Activated CD4-positive, alpha-beta T cell treated with anti-CD3 and anti-CD28 coated beads, Interleukin-10, Interleukin-2, amounts not matched to agents 100 ng/mL and 50 ng/mL, durations not matched to agents 16 hours and 8 hours (primary cell): ENCODE data around the gene NPAP1.
"Not testable (repeated sequence)": the region's sequence is repeated elsewhere in the genome, so short reads cannot be mapped to it uniquely, and the experiment has no call there.

Source experiments
- DNase-seq: peaks from one replicate; pipeline ENCODE4 v3.0.0-alpha.2; 2020

Gene NPAP1

DNA sequence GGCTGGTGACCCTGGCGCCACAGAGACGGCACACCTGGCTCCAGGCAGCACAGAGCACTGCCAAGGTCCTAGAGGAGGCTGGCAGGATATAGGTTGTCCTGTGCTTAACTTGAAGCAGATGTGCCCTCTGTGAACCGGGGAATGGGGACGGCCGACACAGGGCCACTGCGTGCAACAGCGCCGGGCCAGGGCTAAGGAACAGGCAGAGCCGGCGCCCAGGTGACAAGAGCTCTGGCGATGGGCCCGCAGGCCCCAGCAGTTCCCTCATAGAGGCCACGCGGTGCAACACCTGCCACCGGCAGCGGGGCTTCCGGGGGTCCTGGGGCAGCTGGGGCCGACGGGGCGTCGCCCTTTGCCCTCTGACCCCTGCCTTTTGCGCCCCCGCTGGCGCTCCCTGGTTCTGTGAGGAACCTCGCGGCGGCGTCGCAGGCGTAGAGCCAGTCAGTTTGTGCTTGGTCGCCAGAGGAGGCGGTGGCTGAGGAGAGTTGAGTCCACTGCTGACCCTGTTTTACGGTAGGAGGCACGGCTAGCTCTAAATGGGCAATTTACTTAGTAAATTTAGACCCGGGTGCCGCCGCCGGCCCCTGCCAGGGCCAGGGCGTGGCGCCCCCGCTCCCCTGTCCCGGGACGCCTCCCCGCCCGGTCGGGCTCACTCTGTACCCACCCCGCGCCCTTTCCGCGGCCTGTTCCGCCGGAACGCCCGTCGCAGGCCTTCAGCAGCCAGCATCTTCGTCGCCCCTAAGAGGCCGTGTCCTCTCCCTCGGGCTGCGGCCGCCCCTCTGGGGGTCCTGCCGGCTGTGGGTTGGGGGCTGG lies at the start of gene NPAP1:
Gene NPAP1 (plus strand): TSS at position 444 of the 813 bp plus-strand sequence. CDS start 93 bp downstream, at position 537.
- DNase-seq: no peak

- DNase-seq: no peak
Measured at GRCh38 chr15:24627443-24627842, 48.1 kb upstream of the NPAP1 start.

DNA sequence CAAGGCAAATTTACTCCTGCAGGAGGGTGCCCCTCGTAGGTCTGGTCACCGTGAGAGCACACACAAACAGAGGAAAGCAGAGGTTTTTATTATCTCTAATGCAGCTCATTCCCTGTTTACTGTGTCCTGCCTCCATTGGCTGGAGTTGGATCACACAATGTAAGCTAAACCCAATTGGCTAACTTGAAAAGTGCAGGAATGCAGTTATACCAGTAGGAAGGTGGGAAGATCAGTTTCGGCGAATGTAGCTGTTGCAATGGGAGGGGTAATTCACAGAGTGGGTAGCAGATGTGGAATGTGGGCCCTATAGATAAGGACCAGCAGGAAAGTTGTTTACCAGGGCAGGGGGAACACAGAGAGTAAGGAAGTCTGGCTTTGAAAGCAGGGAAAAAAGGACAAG lies 42.5 kb upstream of the NPAP1 start:
- no peak for DNase-seq

DNA sequence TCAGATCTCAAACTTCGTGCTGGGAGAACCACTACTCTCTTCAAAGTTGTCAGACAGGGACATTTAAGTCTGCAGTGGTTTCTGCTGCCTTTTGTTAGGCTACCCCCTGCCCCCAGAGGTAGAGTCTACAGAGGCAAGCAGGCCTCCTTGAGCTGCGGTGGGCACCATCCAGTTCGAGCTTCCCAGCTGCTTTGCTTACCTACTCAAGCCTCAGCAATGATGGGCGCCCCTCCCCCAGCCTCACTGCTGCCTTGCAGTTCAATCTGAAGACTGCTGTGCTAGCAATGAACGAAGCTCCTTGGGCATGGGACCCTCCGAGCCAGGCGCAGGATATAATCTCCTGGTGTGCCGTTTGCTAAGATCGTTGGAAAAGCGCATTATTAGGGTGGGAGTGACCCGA lies 36.2 kb upstream of the NPAP1 start:
- DNase-seq: not testable (repeated sequence)

DNA sequence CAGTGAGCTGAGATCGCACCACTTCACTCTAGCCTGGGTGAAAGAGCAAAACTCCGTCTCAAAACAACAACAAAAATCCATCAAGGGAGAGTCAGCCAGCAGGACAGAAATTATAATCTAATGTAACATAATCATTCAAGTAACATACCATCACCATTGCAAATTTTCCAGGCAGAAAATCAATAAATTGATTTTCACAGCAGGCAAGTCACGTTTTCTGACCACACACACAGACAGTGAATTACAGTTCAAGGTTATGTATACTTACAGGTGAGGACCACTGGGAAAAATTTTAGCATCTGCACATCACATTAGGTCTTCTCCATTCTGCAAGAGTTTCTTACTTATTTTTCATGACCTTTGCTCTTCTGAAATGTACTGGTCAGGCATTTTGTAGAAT lies 29.9 kb upstream of the NPAP1 start:
- no peak for DNase-seq

- no peak for DNase-seq
Measured at GRCh38 chr15:24659622-24660021, 16.0 kb upstream of the NPAP1 start.

DNA sequence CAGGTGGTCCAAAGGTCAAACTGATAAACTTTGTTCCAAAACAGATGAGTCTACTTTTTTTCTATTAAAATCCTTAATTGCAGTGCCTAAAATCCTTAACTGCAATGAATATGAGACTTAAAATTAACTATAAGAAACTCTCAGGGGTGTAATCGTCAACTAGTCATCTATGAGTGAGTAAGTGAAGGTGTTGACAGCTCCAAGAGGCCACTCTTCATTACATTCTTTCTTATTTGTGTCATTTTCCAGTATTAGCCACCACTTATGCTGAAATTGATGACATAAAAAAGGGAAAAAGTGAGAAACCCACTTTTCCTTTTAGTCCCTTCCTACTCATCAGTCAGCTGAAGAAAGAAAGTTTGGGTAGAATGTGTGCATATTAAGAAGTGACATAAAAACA lies 12.6 kb upstream of the NPAP1 start:
- DNase-seq: no peak

DNA sequence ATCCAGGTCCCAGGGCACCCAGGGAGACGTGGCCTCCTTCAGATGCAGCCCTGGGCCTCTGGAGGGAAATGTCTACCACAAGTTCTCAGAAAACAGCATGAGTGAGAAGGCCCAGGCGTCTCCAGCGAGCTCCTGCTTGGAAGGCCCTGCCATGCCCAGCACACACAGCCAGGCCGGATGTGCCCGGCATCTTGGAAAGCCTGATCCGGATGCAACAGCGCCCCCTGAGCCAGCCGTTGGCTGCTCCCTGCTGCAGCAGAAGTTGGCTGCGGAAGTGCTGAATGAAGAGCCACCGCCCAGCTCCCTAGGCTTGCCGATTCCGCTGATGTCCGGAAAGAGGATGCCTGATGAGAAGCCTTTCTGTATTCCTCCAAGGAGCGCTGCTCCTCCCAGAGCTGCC lies 856 bp downstream of the NPAP1 start:
- DNase-seq: no peak

DNA sequence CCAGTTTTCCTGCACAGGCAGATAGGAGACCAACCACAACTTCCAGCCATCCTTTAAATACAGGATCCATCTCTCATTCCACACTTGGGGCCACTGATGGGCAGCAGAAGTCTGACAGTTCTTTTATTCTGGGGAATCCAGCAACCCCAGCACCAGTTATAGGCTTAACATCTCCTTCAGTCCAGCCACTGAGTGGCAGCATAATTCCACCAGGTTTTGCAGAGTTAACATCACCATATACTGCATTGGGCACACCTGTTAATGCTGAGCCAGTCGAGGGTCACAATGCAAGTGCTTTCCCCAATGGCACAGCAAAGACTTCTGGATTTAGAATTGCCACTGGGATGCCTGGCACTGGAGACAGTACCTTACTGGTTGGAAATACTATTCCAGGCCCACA lies 2.9 kb downstream of the NPAP1 start:
- DNase-seq: no peak

DNA sequence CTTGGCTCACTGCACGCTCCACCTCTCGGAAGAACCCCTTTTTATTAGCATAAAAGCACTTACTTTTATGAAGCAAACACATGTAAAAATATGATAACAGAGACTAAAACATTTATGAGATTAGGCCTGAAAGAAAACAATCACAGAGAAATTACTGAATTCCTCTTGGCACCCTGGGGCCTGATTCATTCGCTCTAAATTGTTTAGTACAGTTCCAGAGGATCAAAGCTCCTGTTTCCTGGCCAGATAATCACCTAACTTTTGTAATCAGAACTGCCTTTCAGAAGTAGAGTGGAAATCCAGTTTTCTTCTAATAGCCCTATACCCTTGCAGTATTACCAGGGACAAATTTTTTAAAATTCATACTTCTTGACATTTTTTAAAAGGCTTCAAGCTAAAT lies 6.4 kb downstream of the NPAP1 start:
- no peak for DNase-seq

- not testable (repeated sequence) for DNase-seq
Measured at GRCh38 chr15:24682905-24683304, 7.3 kb downstream of the NPAP1 start.

DNA sequence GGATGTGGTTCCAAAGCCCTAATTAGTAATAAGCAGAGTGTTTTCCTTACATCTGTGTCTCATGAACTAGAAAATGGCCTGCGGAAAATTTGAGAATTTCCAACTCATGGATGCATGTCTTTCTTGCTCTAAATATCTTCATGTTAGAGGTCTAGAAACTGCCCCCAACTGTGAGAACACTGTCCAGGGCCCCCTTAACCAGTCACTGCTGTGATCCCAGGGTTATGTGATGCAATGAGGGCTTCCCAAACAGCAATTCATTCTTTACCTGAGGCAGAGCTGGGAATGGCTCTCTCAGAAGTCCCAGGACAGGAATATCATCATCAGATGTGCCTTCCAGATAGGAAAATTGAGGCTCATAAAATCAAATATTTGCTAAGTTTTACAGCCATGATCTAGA lies 8.2 kb downstream of the NPAP1 start:
- DNase-seq: no peak

DNA sequence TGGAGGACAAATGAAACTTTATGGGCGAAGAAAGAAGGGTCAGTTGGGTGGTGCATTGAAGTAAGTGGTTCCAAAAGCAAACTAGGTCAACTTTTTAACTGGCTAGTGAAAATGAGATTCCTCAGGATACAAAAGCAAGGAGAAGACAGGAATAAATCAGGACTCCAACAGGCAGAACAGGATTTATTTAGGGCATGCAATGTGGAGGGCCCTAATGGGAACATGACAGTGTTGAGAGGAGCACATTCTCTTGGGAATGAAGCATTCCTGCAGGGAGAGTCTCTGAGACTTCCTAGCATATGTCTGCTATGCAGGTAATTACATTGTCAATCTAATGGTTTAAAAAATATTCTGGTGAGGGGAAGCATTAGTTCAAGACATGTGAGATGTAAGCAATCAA lies 8.7 kb downstream of the NPAP1 start:
- no peak for DNase-seq

- no peak for DNase-seq
Measured at GRCh38 chr15:24696201-24696600, 20.6 kb downstream of the NPAP1 start.

DNA sequence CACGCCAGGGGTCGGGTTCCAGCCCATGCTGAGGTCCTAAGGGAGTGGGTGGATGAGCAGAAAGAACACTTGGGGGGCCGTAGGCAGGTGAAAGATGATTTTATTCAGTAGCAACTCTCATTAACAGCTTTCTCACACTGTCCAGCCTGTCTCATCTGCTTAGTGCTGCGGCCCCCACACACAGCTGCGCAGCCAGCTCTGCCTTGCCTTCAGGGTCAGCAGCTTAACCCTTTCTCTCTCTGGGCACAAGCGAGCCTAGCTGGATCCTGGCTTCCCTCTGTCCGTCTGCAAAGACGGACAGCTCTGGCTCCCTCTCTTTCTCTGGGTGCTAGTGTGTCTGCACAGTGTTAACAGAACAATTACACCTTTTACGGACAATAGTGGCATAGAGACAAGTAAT lies 21.3 kb downstream of the NPAP1 start:
- no peak for DNase-seq

DNA sequence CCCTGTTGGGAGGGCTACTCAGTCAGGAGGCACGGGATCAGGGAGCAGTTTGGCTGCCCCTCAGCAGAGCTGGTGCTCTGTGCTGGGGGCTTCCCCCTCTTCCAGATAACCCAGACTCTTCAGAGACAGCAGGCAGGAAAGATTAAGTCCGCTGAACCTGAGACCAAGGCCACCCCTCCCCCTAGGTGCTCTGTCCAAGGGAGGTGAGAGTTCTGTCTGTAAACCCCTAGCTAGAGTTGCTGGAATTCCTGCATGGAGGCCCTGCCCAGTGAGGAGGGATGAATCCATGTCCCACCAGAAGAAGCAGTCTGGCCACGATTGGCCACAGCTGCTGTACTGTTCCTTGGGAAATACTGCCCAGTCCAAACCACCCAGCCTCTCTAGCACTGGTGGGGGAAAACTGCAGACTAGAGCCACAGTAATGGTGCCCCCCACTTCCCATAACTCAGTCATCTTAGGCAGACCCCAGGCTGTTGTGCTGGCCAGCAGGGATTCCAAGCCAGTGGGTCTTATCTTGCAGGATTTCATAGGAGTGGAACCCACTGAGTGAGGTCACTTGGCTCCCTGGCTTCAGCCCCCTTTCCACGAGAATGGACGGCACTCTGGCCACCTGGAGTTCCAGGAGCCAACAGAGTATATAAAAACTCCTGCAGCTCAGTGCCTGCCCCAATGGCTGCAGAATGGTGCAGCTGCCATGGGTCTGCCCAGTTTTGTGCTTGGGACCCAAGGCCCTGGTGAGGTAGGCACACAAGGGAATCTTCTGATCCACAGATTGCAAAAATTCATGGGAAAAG lies 42.9 kb downstream of the NPAP1 start:
- DNase-seq: no peak

DNA sequence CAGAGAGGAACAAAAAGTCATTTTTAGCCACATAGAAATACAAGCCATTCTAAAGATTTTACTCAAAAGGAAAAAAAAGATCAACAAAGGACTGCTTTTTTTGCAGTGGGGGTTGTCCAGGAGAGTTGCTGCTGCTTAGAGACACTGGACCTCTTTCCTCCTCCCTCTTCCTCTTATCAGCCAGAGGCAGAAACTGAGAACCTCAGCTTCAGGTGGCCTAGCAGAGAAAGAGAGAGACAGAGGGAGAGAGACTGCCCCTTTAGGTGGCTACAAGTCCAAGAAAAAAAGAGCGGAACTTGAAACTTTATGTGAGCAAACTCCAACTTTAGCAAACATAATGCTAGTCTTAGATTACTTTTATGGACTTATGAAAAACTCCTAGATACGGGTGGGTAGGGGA lies 54.2 kb downstream of the NPAP1 start:
- no peak for DNase-seq
